ENCODE results near the gene AK9.

DNA sequence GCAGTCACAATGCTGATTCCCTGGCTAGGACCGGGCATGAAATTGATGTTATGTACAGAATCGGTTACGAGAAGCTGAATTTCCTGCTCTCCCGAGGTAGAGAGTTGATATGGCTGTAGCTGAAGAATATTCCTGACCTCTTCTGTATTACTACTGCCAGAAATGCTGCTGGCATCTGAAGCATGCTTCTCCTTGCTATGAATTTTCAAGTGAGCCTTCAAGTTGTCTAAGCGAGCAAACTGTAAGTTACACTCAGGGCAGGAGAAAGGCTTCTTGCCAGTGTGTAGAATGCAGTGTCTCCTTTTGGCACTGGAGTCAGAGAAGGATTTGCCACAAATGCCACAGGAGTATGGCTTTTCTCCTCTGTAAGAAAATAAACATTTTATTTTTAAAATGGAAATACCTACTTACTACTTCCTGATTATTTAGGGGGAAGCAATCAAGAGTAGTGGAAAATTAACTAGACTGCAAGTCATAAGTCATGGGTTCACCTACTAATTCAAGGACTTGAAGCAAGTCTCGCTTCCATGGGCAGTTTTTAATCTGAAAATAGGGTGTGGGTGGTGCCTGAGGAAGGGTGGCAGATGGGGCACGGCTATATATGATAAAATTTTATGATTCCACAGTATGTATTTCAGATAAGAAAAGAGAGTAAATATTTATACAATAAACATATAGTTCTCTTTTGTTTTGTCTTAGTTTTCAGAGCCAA, 224.6 kb downstream of the AK9 start:
- TF ChIP-seq GATA3 (IDR thresholded peaks at IDR 0.05; ENCODE audit: low read depth, low read length): no peak
- TF ChIP-seq GATA2 (IDR thresholded peaks at IDR 0.05; ENCODE audit: low read depth, low read length): no peak
